HL-60/S4 treated with phorbol 12-myristate 13-acetate at 8.2 ng/mL for 4 days and 3 days (cell line): ENCODE measurements around the gene MEP1B.
"Not testable (repeated sequence)": the region's sequence is repeated elsewhere in the genome, so short reads cannot be mapped to it uniquely, and the experiment has no call there.

ENCODE experiments used
- in situ Hi-C: fragments of 300-500 bp; cut with MboI; formaldehyde crosslinking; loops from 2 replicates; pipeline ENCODE4 v1.15.0; 2022; ENCODE audit warnings: low sequenced_read_pairs

Gene MEP1B

GRCh38 chr18:32208023-32208422 is 18.2 kb downstream of the MEP1B start:
- in situ Hi-C loops, result no loop called here

DNA sequence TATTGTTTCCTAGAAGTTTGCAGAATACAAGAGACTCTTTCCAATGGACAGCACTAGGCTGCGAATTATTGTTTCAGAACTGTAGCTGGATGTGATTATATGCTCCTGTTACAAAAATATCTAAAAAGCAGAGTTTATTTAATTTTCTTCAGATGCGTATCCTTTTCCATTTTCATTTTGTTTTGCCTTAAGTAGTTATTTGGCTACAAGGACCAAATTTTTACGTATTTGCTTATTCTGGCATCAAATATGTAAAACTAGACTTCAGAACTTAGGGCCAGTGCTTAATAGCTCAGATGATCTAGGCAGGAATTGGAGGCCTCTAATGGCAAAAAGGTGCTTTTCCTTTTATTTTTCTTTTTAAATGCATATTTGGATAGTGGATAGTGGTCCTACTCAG is 18.7 kb downstream of the MEP1B start:
- in situ Hi-C loops, result no loop called here

DNA sequence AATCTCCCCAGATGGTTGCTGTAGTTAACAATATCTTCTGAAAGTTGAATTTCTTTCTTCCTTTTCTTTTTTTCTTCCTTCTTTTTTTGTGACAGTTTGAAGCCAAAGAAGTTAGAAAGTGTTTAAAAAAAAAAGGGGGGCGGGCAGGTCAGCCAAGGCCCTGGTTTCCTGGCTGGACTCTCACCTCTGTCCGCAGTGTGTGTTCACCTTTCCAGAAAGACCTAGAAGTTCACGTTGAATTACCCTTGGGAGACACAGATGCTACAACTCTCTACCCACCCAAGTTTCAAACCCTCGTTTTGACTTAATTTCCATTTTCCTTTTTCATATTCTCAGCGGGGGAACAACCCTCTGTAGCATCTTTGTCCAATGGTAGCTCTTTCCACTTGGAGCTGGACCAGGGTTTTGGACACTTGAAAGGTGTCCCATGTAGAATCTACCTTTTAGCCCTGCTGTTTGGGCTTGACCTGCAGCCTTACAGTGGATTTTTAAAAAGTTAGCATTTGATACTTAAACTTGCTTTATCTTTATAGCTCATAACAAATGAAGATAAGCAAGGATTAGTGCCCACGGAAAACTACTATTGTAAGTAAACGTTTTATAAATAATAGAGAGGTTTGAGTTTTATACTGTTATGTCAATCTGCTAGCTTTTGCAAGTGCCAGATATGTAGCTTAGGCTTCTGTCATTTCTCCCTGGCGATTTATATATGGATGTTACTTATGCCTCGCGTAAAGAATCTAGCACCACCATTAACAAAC is 20.0 kb downstream of the MEP1B start:
- in situ Hi-C loops, result no loop called here

DNA sequence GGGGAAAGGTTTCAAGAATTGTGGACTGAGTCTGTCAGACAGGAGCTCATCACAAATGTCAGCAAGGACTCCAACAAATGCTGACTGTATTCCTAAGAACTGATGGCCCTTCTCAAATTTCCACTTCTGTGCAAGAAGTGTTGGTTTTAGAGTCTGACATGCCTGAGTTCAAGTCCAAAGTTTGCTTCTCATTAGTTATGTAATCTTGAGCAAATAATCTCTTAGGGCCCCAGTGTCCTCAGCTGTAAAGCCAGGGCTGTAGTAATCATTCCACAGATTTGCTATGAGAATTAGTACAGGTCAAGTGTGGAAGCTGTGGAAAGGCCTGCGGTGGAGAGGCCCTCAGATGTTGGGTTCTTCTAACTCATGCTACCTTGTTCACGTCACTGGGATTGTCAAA is 23.9 kb downstream of the MEP1B start:
- in situ Hi-C loops, result no loop called here

- in situ Hi-C loops, result no loop called here
These were observed 26.6 kb downstream of the MEP1B start for GRCh38 chr18:32216390-32216789.

DNA sequence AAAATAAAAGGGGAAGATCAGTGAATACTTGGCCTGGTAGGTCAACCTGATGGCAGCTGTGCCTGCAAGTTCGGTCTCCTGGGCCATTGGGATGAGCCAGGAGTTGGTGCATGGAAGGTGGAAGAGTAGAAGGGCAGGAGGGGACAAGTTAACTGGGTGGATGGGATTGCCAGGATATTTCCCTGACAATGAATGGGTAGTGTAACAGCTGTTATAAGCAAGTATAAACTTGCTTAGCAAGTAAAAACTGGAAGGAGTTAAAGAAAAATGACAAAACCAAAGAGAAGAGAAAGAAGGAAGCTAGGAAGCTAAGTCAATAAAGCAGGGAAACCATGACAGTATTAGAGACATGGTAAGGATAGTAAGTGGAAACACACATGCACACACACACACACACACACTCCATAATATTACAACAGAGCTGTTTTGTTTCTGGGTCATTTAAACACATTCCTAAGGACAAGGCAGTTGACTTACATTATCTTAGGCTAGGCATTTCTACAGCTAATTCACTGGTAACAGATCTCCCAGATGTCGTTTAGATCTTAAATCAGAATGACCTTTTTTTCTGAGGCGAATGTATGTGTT is 29.7 kb downstream of the MEP1B start:
- in situ Hi-C loops, result no loop called here

GRCh38 chr18:32233348-32233747 is 43.5 kb downstream of the MEP1B start:
- in situ Hi-C loops, result not testable (repeated sequence)

DNA sequence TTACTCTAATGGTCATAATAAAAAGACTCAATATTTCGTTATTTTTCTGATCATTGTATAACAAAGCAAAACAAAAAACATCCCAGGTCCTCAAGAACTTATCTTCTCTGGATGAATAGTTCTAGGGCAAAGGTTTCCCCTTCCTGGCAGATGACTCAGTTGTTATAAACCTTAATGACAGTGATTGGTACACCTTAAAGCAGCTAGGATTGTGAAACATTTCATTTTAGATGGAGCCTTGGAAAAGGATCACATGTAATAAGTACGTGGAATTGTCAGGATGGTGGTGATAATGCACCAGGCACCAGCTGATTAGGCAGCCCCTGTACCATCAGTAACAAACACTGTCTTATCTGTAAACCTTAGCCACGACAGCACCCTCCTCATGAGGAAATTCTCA is 47.2 kb downstream of the MEP1B start:
- in situ Hi-C loops, result no loop called here

DNA sequence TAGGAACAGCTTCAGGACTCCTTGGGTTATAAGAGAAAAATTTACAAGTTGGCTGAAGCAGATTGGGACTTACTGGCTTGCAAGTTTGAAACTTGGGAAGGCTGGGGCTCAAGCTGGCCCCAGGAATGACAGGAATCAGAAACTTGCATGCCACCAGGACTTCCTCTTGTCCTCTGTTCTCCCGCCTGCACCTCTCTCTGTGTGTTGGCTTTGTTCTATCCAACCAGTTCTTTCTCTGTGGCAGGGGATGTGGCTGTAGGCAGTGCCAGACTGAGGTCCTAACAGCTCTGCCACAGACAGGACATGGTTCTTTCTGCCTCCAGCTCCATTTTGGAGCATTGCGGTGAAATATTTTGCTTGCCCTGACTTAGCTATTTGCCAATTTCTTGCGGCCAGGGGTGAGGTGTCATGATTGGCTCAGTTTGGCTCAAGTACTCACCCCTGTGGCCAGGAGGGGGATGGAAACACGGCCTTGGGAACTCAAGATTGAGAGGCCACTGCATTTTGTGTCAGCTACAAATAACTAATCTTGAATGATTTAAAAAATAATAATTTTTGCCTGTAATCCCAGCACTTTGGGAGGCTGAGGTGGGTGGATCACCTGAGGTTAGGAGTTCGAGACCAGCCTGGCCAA is 48.9 kb downstream of the MEP1B start:
- in situ Hi-C loops, result no loop called here

DNA sequence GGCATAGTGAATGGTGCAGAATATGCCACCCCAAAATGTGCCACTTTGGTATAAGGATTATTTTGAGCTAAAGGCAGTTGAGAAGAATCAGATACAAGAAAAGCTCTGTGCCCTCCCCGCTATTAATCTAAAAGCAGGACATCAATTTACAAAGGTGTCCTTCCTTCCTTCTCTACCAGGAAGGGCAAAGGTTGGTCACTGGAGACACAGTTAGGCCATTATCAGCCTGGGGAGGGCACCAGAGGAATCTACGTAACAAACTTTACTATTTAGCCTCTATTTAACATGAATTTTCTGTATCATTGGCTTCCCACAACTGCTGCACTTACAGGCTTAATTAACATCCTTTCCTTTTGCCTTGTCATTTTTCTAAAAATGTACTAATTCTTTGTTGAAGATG is 52.6 kb downstream of the MEP1B start:
- in situ Hi-C loops, result no loop called here

GRCh38 chr18:32243358-32243757 is 53.5 kb downstream of the MEP1B start:
- in situ Hi-C loops, result no loop called here

DNA sequence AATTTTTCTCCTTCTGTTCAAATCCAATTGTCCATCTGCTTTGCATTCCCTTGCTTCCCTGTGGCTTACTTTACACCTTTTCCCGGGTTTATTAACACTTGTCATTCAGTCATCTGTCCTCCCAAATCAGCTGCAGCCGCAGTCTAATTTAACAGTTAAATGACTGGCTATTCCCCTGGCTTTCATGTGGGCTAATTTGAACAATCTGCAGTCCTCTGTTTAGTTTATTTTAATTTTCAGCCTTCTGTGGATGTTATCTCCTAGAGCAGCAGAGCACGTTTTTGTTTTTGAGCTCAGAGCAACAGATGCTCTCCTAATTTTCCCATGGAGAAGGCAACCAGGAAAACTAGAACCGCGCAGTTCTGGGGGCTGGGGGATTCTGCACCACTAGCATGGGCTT is 55.0 kb downstream of the MEP1B start:
- in situ Hi-C loops, result no loop called here

GRCh38 chr18:32249147-32249929 is 59.5 kb downstream of the MEP1B start:
- in situ Hi-C loops, result no loop called here

DNA sequence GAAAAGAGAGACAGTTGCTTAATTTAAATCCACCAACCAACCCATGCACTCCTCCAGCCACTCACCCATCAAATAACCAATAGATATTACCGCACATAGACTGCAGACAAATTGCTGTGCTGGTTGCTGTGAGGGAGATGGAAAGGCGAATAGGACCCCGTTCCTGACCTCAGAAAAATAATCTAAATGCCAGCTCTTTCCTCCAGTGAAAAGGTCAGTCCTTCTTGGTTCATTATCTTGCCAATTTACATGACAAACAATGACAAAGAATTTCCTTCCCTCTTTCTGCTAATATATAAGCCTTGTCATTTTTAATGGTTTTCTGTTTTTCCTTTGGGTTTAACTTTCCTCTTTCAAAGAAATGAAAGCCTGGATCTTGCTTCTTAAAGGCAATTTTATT is 61.6 kb downstream of the MEP1B start:
- in situ Hi-C loops, result no loop called here

- in situ Hi-C loops, result no loop called here
These were observed 62.5 kb downstream of the MEP1B start for GRCh38 chr18:32252141-32252860.

- in situ Hi-C loops, result no loop called here
These were observed 65.7 kb downstream of the MEP1B start for GRCh38 chr18:32255570-32255969.

DNA sequence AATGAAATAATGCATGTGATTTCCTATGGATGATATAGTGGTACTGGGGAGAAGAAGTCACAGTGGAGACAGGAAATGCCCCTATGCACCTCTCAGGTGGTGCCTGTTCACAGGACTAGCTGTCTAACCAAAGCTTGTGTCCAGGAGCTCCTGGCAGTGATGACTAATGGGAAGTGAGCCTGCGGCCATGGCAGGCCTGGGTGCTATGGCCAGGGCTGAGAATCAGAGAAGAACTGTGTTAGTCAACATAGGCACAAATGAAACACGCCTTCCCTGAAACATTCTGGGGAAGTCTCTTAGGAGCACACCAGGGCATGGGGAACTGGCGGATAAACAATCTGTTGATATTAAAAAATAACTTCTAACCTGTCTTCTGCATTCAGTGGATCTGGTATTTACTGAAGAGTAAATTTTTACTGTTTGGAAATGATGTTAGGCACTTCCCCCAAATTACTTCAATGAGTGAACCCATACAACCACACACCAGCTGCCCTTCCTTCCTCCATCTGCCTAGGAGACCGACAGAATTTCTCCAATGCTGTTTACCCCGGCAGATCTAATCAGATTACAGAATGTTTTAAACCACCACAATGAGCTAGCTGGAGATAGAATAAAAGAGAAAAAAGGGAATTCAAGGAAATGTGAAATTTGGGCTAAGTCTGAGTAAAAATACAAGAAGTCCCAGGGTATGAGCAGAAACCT is 67.4 kb downstream of the MEP1B start:
- in situ Hi-C loops, result no loop called here

DNA sequence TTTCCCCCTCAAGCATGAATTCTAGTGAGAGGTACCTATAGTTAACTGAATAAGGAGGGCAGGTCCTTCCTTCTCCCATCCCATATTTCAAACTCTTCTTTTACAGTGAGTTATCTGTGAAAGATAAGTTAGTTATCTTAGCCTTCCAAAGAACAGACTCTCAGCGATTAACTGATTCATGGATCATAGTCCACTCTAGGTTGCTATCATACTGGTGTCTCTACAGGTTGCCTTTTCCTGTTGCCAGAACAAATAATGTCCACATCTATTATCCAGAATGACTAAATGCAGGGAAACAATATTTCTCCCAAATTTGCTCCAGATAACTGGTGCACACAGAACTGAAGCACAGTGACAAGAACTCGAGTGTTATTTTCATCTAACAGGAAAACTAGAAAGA is 68.3 kb downstream of the MEP1B start:
- in situ Hi-C loops, result no loop called here

GRCh38 chr18:32258558-32259204 is 68.8 kb downstream of the MEP1B start:
- in situ Hi-C loops, result no loop called here

GRCh38 chr18:32259553-32259952 is 69.7 kb downstream of the MEP1B start:
- in situ Hi-C loops, result no loop called here
